Prostate gland (tissue), 2 donors: Measurements from ENCODE around the gene STRADB.

Experiments
- POLR2A ChIP-seq: fragments of 450-650 bp; IDR thresholded peaks from one replicate; pipeline ENCODE4 v1.6.1; 2016; ENCODE audit warnings: antibody characterized with exemption, mild to moderate bottlenecking
- TF ChIP-seq, protein P1 (sequence below), 4 experiments: fragments of 200-600 bp in 2 of 4; fragments of 450-650 bp in 2 of 4; sonication (generic) in 2 of 4; IDR thresholded peaks; 1 replicate in 3 of 4; 2 replicates in 1 of 4; pipeline ENCODE4 v1.5.1; 2016 to 2019; ENCODE audit warnings: antibody characterized with exemption in 4 of 4, mild to moderate bottlenecking in 2 of 4, moderate library complexity in 2 of 4

GRCh38 chr2:201408931-201409330 is 42.6 kb upstream of the STRADB start:
- TF ChIP-seq, protein P1, sequence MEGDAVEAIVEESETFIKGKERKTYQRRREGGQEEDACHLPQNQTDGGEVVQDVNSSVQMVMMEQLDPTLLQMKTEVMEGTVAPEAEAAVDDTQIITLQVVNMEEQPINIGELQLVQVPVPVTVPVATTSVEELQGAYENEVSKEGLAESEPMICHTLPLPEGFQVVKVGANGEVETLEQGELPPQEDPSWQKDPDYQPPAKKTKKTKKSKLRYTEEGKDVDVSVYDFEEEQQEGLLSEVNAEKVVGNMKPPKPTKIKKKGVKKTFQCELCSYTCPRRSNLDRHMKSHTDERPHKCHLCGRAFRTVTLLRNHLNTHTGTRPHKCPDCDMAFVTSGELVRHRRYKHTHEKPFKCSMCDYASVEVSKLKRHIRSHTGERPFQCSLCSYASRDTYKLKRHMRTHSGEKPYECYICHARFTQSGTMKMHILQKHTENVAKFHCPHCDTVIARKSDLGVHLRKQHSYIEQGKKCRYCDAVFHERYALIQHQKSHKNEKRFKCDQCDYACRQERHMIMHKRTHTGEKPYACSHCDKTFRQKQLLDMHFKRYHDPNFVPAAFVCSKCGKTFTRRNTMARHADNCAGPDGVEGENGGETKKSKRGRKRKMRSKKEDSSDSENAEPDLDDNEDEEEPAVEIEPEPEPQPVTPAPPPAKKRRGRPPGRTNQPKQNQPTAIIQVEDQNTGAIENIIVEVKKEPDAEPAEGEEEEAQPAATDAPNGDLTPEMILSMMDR (IDR thresholded peaks at IDR 0.05) = no peak
- TF ChIP-seq POLR2A = no peak
